ENCODE data around the gene SLC37A3.

The SLC37A3 gene, protein sequence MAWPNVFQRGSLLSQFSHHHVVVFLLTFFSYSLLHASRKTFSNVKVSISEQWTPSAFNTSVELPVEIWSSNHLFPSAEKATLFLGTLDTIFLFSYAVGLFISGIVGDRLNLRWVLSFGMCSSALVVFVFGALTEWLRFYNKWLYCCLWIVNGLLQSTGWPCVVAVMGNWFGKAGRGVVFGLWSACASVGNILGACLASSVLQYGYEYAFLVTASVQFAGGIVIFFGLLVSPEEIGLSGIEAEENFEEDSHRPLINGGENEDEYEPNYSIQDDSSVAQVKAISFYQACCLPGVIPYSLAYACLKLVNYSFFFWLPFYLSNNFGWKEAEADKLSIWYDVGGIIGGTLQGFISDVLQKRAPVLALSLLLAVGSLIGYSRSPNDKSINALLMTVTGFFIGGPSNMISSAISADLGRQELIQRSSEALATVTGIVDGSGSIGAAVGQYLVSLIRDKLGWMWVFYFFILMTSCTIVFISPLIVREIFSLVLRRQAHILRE

DNA sequence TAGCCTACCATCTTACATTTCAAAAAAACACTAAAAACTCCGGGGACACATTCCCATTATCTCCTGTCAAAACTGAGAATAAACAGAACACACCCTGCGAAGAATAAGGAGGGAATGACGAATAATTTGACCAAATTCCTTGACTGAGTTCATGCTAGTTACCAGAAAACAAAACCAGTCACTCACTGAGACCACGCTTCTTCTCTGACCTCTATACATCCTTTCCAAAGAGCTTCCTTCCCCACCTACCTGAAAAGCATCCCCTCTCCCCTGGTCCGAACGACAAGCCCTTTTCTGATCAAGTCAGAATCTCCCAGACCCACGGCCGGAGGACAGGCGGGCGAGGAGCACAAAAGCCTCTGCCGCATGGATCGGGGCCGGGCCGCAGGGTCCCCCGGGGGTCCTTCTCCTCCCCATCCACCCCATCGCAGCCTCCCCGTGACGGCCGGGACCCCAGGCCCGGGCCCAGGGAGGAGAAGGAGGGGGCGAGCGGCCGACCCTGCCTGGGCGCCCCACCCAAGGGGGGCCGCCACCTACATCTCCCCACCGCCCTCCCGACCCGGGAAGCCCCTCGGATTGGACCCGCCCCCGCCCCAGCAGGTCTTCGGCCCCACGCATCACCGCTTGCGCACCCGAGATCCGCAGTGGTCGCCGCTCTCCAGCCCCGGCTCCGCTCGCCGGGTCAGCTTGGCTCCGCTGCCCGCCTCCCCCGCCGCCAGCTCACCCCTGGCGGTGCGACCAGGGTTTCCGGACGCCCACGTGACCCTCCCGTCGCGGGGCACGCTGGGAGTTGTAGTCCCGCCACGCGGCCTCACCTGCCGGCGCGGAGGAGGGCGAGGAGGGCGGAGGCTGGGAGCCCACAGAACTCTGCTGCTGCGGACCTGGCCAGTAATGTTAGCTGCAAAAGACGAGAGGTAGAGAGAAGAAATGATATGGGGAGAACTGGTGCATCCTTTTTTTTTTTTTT, at the start of gene SLC37A3:
Gene SLC37A3 (minus strand): TSS at position 747 of the 967 bp plus-strand sequence. CDS start 16,004 bp downstream, outside the sequence.
- peak within 1 kb of the TSS; percentile 93 for H3K4me3 ChIP-seq
- in situ Hi-C loops (cut with MboI; ENCODE audit: low sequenced_read_pairs) = no loop called here
- H3K27me3 ChIP-seq (ENCODE audit: low read depth) = no peaks in the 10 kb centered on the region
- H3K9me3 ChIP-seq = no peaks in the 10 kb centered on the region
- peaks cover 7% of the 10 kb centered on the region for H3K4me1 ChIP-seq
- DNase-seq (ENCODE audit: low spot score in 2 of 2) = peak; percentile 74 to 90
- no peaks in the 10 kb centered on the region for H3K36me3 ChIP-seq (replicated peaks)

GRCh38 chr7:140447841-140448240, 49.5 kb upstream of the SLC37A3 start:
- no peaks in the 10 kb centered on the region for H3K27me3 ChIP-seq (ENCODE audit: low read depth)
- H3K4me3 ChIP-seq = no peak overlapping the region
- DNase-seq (ENCODE audit: low spot score in 2 of 2) = no peak
- in situ Hi-C loops (cut with MboI; ENCODE audit: low sequenced_read_pairs) = no loop called here
- H3K9me3 ChIP-seq = no peaks in the 10 kb centered on the region
- H3K4me1 ChIP-seq = no peaks in the 10 kb centered on the region
- no peaks in the 10 kb centered on the region; the same call in 1 of the 2 replicates for H3K36me3 ChIP-seq (replicated peaks)

- DNase-seq (ENCODE audit: low spot score in 2 of 2) = no peak
- Histone ChIP-seq H3K4me3 (no peak overlapping the region), H3K27me3 (ENCODE audit: low read depth) (no peaks in the 10 kb centered on the region), H3K9me3 (no peaks in the 10 kb centered on the region), H3K4me1 (no peaks in the 10 kb centered on the region), H3K36me3 (replicated peaks) (no peaks in the 10 kb centered on the region)
- in situ Hi-C loops (cut with MboI; ENCODE audit: low sequenced_read_pairs) = no loop called here
Measured at GRCh38 chr7:140446467-140446866, 48.1 kb upstream of the SLC37A3 start.

GRCh38 chr7:140441519-140441918, 43.2 kb upstream of the SLC37A3 start:
- in situ Hi-C loops (cut with MboI; ENCODE audit: low sequenced_read_pairs) = no loop called here

DNA sequence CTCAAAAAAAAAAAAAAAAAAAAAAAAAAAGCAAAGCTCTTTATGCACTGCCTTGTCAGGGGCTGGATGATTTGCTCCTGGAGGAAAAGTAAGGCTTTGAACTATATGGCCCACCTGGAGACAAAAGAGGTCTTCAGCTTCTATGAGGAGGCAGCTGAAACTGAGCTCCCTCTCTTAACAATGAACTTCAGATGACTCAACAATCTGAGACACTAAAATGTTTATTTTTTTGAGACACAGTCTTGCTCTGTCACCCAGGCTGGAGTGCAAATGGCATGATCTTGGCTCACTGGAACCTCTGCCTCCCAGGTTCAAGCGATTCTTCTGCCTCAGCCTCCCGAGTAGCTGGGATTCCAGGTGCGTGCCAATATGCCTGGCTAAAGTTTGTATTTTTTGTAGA, 42.3 kb upstream of the SLC37A3 start:
- Histone ChIP-seq H3K4me3 (no peak overlapping the region), H3K36me3 (replicated peaks) (no peaks in the 10 kb centered on the region), H3K27me3 (ENCODE audit: low read depth) (no peaks in the 10 kb centered on the region), H3K9me3 (no peaks in the 10 kb centered on the region), H3K4me1 (no peaks in the 10 kb centered on the region)
- DNase-seq (ENCODE audit: low spot score in 2 of 2) = no peak
- in situ Hi-C loops (cut with MboI; ENCODE audit: low sequenced_read_pairs) = no loop called here

More at GRCh38 chr7:140441519-140441918, 43.2 kb upstream of the SLC37A3 start:
- Histone ChIP-seq H3K4me1 (no peaks in the 10 kb centered on the region), H3K9me3 (no peaks in the 10 kb centered on the region), H3K4me3 (no peak overlapping the region), H3K27me3 (ENCODE audit: low read depth) (no peaks in the 10 kb centered on the region), H3K36me3 (replicated peaks) (no peaks in the 10 kb centered on the region)
- DNase-seq (ENCODE audit: low spot score in 2 of 2) = no peak

DNA sequence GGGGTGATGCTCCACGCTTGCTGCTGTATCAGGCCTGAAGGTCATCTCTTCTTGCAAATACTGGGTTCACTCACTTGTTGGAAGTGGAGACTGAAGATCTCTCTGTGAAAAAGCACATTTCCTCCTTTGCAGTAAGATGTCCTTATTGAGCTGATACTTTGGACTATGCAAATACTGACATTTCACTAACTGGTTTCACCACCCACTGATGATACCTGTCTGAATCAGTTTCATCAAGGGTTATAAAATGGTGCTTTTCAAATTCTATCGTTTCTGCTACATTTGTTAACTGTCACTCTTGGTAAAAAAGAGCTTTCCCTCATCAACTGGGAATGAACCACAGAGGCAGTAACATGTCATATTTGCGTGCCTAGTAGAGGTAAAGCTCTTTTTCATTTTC, 41.0 kb upstream of the SLC37A3 start:
- in situ Hi-C loops (cut with MboI; ENCODE audit: low sequenced_read_pairs) = no loop called here
- H3K9me3 ChIP-seq = no peaks in the 10 kb centered on the region
- no peaks in the 10 kb centered on the region for H3K36me3 ChIP-seq (replicated peaks)
- no peaks in the 10 kb centered on the region for H3K4me1 ChIP-seq
- no peak for DNase-seq (ENCODE audit: low spot score in 2 of 2)
- H3K27me3 ChIP-seq (ENCODE audit: low read depth) = no peaks in the 10 kb centered on the region
- H3K4me3 ChIP-seq = no peak overlapping the region

- Histone ChIP-seq H3K4me3 (no peak overlapping the region), H3K36me3 (replicated peaks) (no peaks in the 10 kb centered on the region), H3K9me3 (no peaks in the 10 kb centered on the region), H3K4me1 (no peaks in the 10 kb centered on the region), H3K27me3 (ENCODE audit: low read depth) (no peaks in the 10 kb centered on the region)
- in situ Hi-C loops (cut with MboI; ENCODE audit: low sequenced_read_pairs) = no loop called here
- DNase-seq (ENCODE audit: low spot score in 2 of 2) = no peak
Measured at GRCh38 chr7:140435252-140435895, 37.0 kb upstream of the SLC37A3 start.

DNA sequence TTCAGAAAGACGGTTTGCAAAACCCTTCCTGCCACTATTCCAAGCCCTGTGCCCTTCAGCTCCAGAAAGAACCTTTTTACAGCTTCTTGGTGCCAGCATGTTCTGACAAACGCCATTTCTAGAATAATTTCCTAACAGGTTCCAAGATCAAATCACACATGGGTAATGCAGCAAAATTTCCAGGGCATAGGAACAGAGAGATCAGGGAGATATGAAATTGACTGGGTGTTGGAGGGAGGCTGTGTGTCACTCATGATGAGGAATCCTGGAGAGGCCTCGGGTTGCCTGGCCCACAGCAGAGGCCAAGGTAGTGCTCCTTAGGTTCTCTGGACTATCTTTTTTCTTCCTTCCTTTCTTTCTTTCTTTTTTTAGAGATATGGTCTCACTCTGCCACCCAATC, 35.1 kb upstream of the SLC37A3 start:
- H3K4me3 ChIP-seq = no peak overlapping the region
- no peaks in the 10 kb centered on the region for H3K9me3 ChIP-seq
- H3K27me3 ChIP-seq (ENCODE audit: low read depth) = no peaks in the 10 kb centered on the region
- no peaks in the 10 kb centered on the region for H3K36me3 ChIP-seq (replicated peaks)
- DNase-seq (ENCODE audit: low spot score in 2 of 2) = no peak
- no peaks in the 10 kb centered on the region for H3K4me1 ChIP-seq
- in situ Hi-C loops (cut with MboI; ENCODE audit: low sequenced_read_pairs) = no loop called here

- no peaks in the 10 kb centered on the region for H3K27me3 ChIP-seq (ENCODE audit: low read depth)
- H3K4me3 ChIP-seq = no peak overlapping the region
- in situ Hi-C loops (cut with MboI; ENCODE audit: low sequenced_read_pairs) = no loop called here
- no peaks in the 10 kb centered on the region for H3K4me1 ChIP-seq
- no peaks in the 10 kb centered on the region for H3K9me3 ChIP-seq
- DNase-seq (ENCODE audit: low spot score in 2 of 2) = no peak
- no peaks in the 10 kb centered on the region for H3K36me3 ChIP-seq (replicated peaks)
Measured at GRCh38 chr7:140426130-140426529, 27.8 kb upstream of the SLC37A3 start.

DNA sequence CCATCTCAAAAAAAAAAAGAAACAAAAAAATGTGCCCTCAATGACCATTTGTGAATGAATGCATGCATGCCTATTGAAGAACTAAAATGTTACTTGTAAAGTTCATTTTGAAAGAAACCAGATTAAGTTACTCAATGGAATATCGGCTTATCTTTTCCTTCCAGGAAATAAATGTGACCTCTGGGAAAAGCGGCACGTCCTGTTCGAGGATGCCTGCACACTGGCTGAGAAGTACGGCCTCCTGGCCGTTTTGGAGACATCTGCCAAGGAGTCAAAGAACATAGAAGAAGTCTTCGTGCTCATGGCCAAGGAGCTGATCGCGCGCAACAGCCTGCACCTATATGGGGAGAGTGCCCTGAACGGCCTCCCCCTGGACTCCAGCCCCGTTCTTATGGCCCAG, 27.4 kb upstream of the SLC37A3 start:
- Histone ChIP-seq H3K9me3 (no peaks in the 10 kb centered on the region), H3K4me1 (no peaks in the 10 kb centered on the region), H3K27me3 (ENCODE audit: low read depth) (no peaks in the 10 kb centered on the region), H3K36me3 (replicated peaks) (no peaks in the 10 kb centered on the region), H3K4me3 (no peak overlapping the region)
- in situ Hi-C loops (cut with MboI; ENCODE audit: low sequenced_read_pairs) = no loop called here
- DNase-seq (ENCODE audit: low spot score in 2 of 2) = peak; percentile 16 to 22

GRCh38 chr7:140423501-140423900, 25.2 kb upstream of the SLC37A3 start:
- no peak for DNase-seq (ENCODE audit: low spot score in 2 of 2)
- in situ Hi-C loops (cut with MboI; ENCODE audit: low sequenced_read_pairs) = no loop called here
- Histone ChIP-seq H3K9me3 (no peaks in the 10 kb centered on the region), H3K4me1 (no peaks in the 10 kb centered on the region), H3K36me3 (replicated peaks) (no peaks in the 10 kb centered on the region), H3K27me3 (ENCODE audit: low read depth) (no peaks in the 10 kb centered on the region), H3K4me3 (no peak overlapping the region)

DNA sequence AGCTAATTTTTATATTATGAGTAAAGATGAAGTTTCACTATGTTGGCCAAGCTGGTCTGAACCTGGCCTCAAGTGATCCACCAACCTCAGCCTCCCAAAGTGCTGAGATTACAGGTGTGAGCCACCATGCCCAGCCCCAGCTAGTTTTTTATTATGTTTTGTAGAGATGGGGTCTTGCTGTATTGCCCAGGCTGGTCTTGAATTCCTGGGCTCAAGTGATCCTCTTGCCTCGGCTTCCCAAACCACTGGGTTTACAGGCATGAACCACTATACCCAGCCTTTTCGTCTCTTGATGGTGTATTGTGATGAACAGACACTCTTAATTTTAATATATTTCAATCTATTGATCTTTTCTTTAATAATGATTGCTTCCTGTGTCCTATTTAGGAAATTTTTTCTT, 23.2 kb upstream of the SLC37A3 start:
- Histone ChIP-seq H3K4me3 (no peak overlapping the region), H3K36me3 (replicated peaks) (no peaks in the 10 kb centered on the region), H3K27me3 (ENCODE audit: low read depth) (no peaks in the 10 kb centered on the region), H3K4me1 (no peaks in the 10 kb centered on the region), H3K9me3 (no peaks in the 10 kb centered on the region)
- DNase-seq (ENCODE audit: low spot score in 2 of 2) = no peak
- in situ Hi-C loops (cut with MboI; ENCODE audit: low sequenced_read_pairs) = no loop called here

DNA sequence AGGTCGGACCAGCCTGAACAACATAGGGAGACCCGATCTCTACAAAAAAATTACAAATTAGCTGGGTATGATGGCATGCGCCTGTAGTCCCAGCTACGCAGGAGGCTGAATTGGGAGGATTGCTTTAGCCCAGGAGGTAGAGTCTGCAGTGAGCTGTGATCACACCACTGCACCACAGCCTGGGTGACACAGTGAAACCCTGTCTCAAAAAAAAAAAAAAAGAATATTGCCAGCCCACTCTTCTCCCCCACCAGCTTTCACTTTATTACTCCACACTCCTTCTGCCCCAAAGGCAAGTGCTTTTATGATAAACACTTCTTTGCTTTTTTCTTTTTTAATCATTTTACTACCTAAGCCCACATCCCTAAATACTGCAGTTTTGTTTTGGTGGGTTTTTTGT, 20.3 kb upstream of the SLC37A3 start:
- Histone ChIP-seq H3K4me3 (no peak overlapping the region), H3K9me3 (no peaks in the 10 kb centered on the region), H3K4me1 (no peaks in the 10 kb centered on the region), H3K36me3 (replicated peaks) (no peaks in the 10 kb centered on the region), H3K27me3 (ENCODE audit: low read depth) (peaks cover 3% of the 10 kb centered on the region; the same call in 1 of the 2 replicates)
- in situ Hi-C loops (cut with MboI; ENCODE audit: low sequenced_read_pairs) = no loop called here
- no peak for DNase-seq (ENCODE audit: low spot score in 2 of 2)

Data from HAP-1 (cell line).